IMR-90 (cell line): ENCODE measurements around the gene AIF1. TPM values are rescaled to one million over a fixed set of nuclear protein-coding genes. Genes with fewer than 3 reads are reported as not detected.

Experiments
- ATAC-seq: fragments of 200-7000 bp; cut with Tn5 transposase; 2 replicates; pipeline ENCODE4 v1.9.1; 2020; ENCODE audit warnings: low read depth, mild to moderate bottlenecking, moderate library complexity
- BruUV-seq: library from RNA; stranded (reverse); fragments of 400-500 nt; replicated peaks from 2 replicates; lab custom pipeline; 2021; lab: Mats Ljungman, UMichigan
- CTCF ChIA-PET: fragments of 300-600 bp; formaldehyde crosslinking; extraction: SDS; loops from one replicate; lab custom pipeline; 2021; ENCODE audit warnings: antibody characterized with exemption; lab: Yijun Ruan, JAX
- POLR2A ChIA-PET: fragments of 300-600 bp; sonication (Branson Sonifier 250); formaldehyde crosslinking; loops from one replicate; lab custom pipeline; 2022; ENCODE audit warnings: antibody characterized with exemption; ENCODE audit not compliant: unreplicated experiment; lab: Charles Lee
- DNase-seq: peaks from one replicate; pipeline ENCODE4 v3.0.0; 2013
- H2AFZ ChIP-seq: replicated peaks from 2 replicates; pipeline ENCODE3; 2013; ENCODE audit warnings: low read length, mild to moderate bottlenecking; ENCODE audit not compliant: poor library complexity
- H2AK5ac ChIP-seq: 2 replicates; pipeline ENCODE4 v1.6.1; 2013; ENCODE audit warnings: low read depth, low read length, inconsistent platforms
- H2AK9ac ChIP-seq: replicated peaks from 2 replicates; pipeline ENCODE3; 2013; ENCODE audit warnings: mild to moderate bottlenecking, low read depth, low read length, moderate library complexity; ENCODE audit not compliant: poor library complexity
- H2BK120ac ChIP-seq: 2 replicates; pipeline ENCODE4 v1.6.1; 2013; ENCODE audit warnings: low read depth, low read length, inconsistent platforms
- H2BK15ac ChIP-seq: 3 replicates; pipeline ENCODE4 v1.6.1; 2013; ENCODE audit warnings: low read depth, low read length, inconsistent platforms
- H2BK20ac ChIP-seq: 2 replicates; pipeline ENCODE4 v1.6.1; 2013; ENCODE audit warnings: low read depth, mild to moderate bottlenecking, inconsistent platforms, low read length, moderate library complexity
- H2BK5ac ChIP-seq: 2 replicates; pipeline ENCODE4 v1.6.1; 2013; ENCODE audit warnings: mild to moderate bottlenecking, low read depth, low read length, inconsistent platforms; ENCODE audit not compliant: poor library complexity, severe bottlenecking
- H3K14ac ChIP-seq: replicated peaks from 2 replicates; pipeline ENCODE4 v1.6.1; 2013; ENCODE audit warnings: low read depth, low read length, inconsistent platforms
- H3K18ac ChIP-seq: 2 replicates; pipeline ENCODE4 v1.6.1; 2013; ENCODE audit warnings: low read depth, low read length, control low read depth
- H3K23ac ChIP-seq: 2 replicates; pipeline ENCODE4 v1.6.1; 2013; ENCODE audit warnings: low read depth, low read length, inconsistent platforms
- H3K27ac ChIP-seq: 2 replicates; pipeline ENCODE4 v1.5.1; 2013; ENCODE audit warnings: mild to moderate bottlenecking, control low read depth, low read length; ENCODE audit not compliant: insufficient read depth
- H3K27me3 ChIP-seq: 2 replicates; pipeline ENCODE4 v1.6.1; 2013; ENCODE audit warnings: low read length; ENCODE audit not compliant: control insufficient read depth, insufficient read depth
- H3K36me3 ChIP-seq: 2 replicates; pipeline ENCODE4 v1.6.1; 2013; ENCODE audit warnings: low read length, mixed read lengths; ENCODE audit not compliant: control insufficient read depth, insufficient read depth
- H3K4ac ChIP-seq: 2 replicates; pipeline ENCODE4 v1.6.1; 2013; ENCODE audit warnings: low read depth, low read length, inconsistent platforms
- H3K4me1 ChIP-seq: 2 replicates; pipeline ENCODE4 v1.6.1; 2013; ENCODE audit warnings: low read length, mixed read lengths; ENCODE audit not compliant: control insufficient read depth, insufficient read depth
- H3K4me2 ChIP-seq: 2 replicates; pipeline ENCODE4 v1.6.1; 2013; ENCODE audit warnings: low read depth, mild to moderate bottlenecking, control low read depth, low read length, moderate library complexity
- H3K4me3 ChIP-seq: 2 replicates; pipeline ENCODE4 v1.5.1; 2013; ENCODE audit warnings: low read depth, mild to moderate bottlenecking, control low read depth, low read length, moderate library complexity; ENCODE audit not compliant: insufficient read depth
- H3K56ac ChIP-seq: 2 replicates; pipeline ENCODE4 v1.6.1; 2013; ENCODE audit warnings: low read length, inconsistent platforms; ENCODE audit not compliant: insufficient read depth; ENCODE audit errors: extremely low read depth
- H3K79me1 ChIP-seq, 2 experiments: 2 replicates each; pipeline ENCODE4 v1.6.1; 2013; ENCODE audit warnings: low read length in 2 of 2, inconsistent platforms in 1 of 2, low read depth in 1 of 2
- H3K9ac ChIP-seq: 2 replicates; pipeline ENCODE4 v1.6.1; 2013; ENCODE audit warnings: low read depth, low read length, control low read depth
- H3K9me1 ChIP-seq: 2 replicates; pipeline ENCODE4 v1.6.1; 2013; ENCODE audit warnings: low read length, inconsistent platforms; ENCODE audit not compliant: insufficient read depth
- H3K9me3 ChIP-seq: 2 replicates; pipeline ENCODE4 v1.6.1; 2013; ENCODE audit warnings: low read length; ENCODE audit not compliant: control insufficient read depth, insufficient read depth
- H4K20me1 ChIP-seq: 2 replicates; pipeline ENCODE4 v1.6.1; 2013; ENCODE audit warnings: low read length, inconsistent platforms; ENCODE audit not compliant: insufficient read depth
- H4K5ac ChIP-seq: 2 replicates; pipeline ENCODE4 v1.6.1; 2013; ENCODE audit warnings: mild to moderate bottlenecking, low read depth, low read length, control low read depth
- H4K8ac ChIP-seq, 2 experiments: 2 replicates each; pipeline ENCODE4 v1.6.1; 2013; ENCODE audit warnings: low read depth in 2 of 2, low read length in 2 of 2, control low read depth in 1 of 2, inconsistent platforms in 1 of 2
- H4K91ac ChIP-seq: 2 replicates; pipeline ENCODE4 v1.6.1; 2013; ENCODE audit warnings: low read depth, low read length, inconsistent platforms; ENCODE audit not compliant: insufficient read depth
- CEBPB ChIP-seq: IDR thresholded peaks from 2 replicates; pipeline ENCODE4 v1.6.1; 2012; ENCODE audit warnings: low read depth, low read length, improper control_type of control experiment
- MAFK ChIP-seq: IDR thresholded peaks from 2 replicates; pipeline ENCODE4 v1.6.1; 2012; ENCODE audit warnings: low read depth, low read length, improper control_type of control experiment
- MAZ ChIP-seq: IDR thresholded peaks from 2 replicates; pipeline ENCODE4 v1.6.1; 2012; ENCODE audit warnings: low read depth, mild to moderate bottlenecking, low read length, improper control_type of control experiment, moderate library complexity, borderline replicate concordance
- RCOR1 ChIP-seq: IDR thresholded peaks from 2 replicates; pipeline ENCODE4 v1.6.1; 2012; ENCODE audit warnings: mild to moderate bottlenecking, low read length, improper control_type of control experiment; ENCODE audit not compliant: insufficient replicate concordance
- WGBS, 2 experiments: methylation state at CpG; one replicate each; pipeline versions ENCODE4 v1.1.5 to v1.1.7; 2013; ENCODE audit warnings: missing lambda C conversion rate in 2 of 2; ENCODE audit not compliant: insufficient read length in 1 of 2; ENCODE audit errors: extremely low coverage in 2 of 2; 5-methylcytosine and 5-hydroxymethylcytosine counted together
- dilution Hi-C: fragments of 300-500 bp; cut with HindIII; formaldehyde crosslinking; loops from one replicate; pipeline ENCODE4 v1.14.3; 2018; ENCODE audit warnings: low sequenced_read_pairs; ENCODE audit not compliant: unreplicated experiment
- in situ Hi-C: fragments of 300-500 bp; cut with MboI; formaldehyde crosslinking; loops from 3 replicates; pipeline ENCODE4 v1.14.3; 2019; ENCODE audit warnings: low sequenced_read_pairs, inconsistent platforms, mixed read lengths
- intact Hi-C: fragments of 100-400 bp; cut with micrococcal nuclease; formaldehyde crosslinking; loops from 2 replicates; pipeline ENCODE4 v1.10.0; 2022
- polyA plus RNA-seq, 3 experiments: library from polyadenylated mRNA; depleted of rRNA; stranded (reverse); fragments of >200 nt; gene quantifications; 2 replicates each; pipeline ENCODE4 v1.2.3, GENCODE V29; 2012; ENCODE audit warnings: low replicate concordance in 1 of 3
- total RNA-seq: library from RNA; depleted of rRNA; stranded (reverse); fragments of >200 nt; gene quantifications from 2 replicates; pipeline ENCODE4 v1.2.3, GENCODE V29; 2012
- TF ChIP-seq, protein P1 (sequence below): fragments of 150-350 bp; IDR thresholded peaks from 2 replicates; pipeline ENCODE4 v1.6.1; 2016; ENCODE audit warnings: low read depth, mild to moderate bottlenecking, low read length, moderate library complexity, borderline replicate concordance

AIF1 gene
- total and polyA plus RNA-seq, 2 of the 4 experiments (the other 2 are of a cell fraction) = not detected

DNA sequence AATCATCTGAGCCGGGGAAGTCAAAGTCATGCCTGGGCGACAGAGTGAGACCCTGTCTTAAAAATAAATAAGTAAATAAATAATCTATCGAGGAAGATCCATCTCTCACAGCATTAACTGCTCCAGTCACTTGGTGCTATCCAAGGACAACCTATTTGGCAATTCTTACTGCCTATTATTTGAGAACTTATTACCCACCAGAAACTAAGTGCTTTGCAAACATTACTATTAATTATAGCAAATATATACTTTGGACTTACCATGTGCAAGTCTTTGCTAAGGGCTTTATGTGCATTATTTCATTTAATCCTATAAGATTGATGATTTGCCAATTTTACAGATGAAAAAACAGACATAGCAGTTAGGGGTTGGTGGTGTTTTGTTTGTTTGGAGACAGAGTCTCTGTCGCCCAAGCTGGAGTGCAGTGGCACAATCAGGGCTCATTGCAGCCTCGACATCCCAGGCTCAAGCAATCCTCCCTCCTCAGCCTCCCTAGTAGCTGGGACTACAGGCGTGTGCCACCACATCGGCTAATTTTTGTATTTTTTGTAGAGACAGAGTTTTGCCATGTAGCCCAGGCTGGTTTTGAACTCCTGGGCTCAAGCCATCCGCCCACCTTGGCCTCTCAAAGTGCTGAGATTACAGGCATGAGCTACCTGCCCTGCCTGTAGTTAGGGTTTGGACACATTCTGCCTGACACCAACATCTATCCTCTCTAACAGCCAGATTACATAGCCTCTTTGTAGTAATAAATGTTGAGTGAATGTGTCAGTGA, 39.7 kb downstream of the AIF1 start:
- H3K36me3 ChIP-seq = peaks cover 8% of the 10 kb centered on the region
- H3K56ac ChIP-seq = no peak overlapping the region
- intact Hi-C loops (no loop called here), dilution Hi-C loops (no loop called here), in situ Hi-C loops (no loop called here)
- no peak overlapping the region for H2BK20ac ChIP-seq
- 94% methylated on average over 2 of the region's 8 CpGs; no CpG with 5 or more reads in 1 of the 2 experiments for WGBS, 2 experiments
- peaks cover 13% of the 10 kb centered on the region; the same call in 1 of the 2 replicates for H3K4me1 ChIP-seq
- no peak overlapping the region for H2BK120ac ChIP-seq
- no peaks in the 10 kb centered on the region for H3K9me3 ChIP-seq
- DNase-seq (no peak), ATAC-seq (no peak)
- H2AFZ ChIP-seq = no peak overlapping the region
- CTCF ChIA-PET = no interaction called here
- no peak overlapping the region for H3K18ac ChIP-seq
- no peak for TF ChIP-seq RCOR1
- TF ChIP-seq, protein P1, sequence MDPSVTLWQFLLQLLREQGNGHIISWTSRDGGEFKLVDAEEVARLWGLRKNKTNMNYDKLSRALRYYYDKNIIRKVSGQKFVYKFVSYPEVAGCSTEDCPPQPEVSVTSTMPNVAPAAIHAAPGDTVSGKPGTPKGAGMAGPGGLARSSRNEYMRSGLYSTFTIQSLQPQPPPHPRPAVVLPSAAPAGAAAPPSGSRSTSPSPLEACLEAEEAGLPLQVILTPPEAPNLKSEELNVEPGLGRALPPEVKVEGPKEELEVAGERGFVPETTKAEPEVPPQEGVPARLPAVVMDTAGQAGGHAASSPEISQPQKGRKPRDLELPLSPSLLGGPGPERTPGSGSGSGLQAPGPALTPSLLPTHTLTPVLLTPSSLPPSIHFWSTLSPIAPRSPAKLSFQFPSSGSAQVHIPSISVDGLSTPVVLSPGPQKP = no peak
- TF ChIP-seq CEBPB = no peak
- TF ChIP-seq MAZ = no peak
- no peak for TF ChIP-seq MAFK
- H4K20me1 ChIP-seq = peaks cover 17% of the 10 kb centered on the region
- H3K4me3 ChIP-seq = no peak overlapping the region
- no peaks in the 10 kb centered on the region for H3K27me3 ChIP-seq
- no peak overlapping the region for H2BK5ac ChIP-seq
- H2AK9ac ChIP-seq = no peak overlapping the region
- H3K27ac ChIP-seq = no peak overlapping the region
- H3K23ac ChIP-seq = no peak overlapping the region
- peaks cover 21% of the 10 kb centered on the region for H3K9me1 ChIP-seq
- no peak overlapping the region for H3K9ac ChIP-seq
- no peak overlapping the region for H4K5ac ChIP-seq
- H3K79me1 ChIP-seq = peaks cover 18 to 72% of the 10 kb centered on the region in 2 experiments; a peak in 3 of 4 replicates
- H2AK5ac ChIP-seq = no peak overlapping the region
- no peak overlapping the region for H3K4me2 ChIP-seq
- H2BK15ac ChIP-seq = no peak overlapping the region
- H4K91ac ChIP-seq = no peak overlapping the region
- H3K14ac ChIP-seq = no peak overlapping the region
- H4K8ac ChIP-seq = no peak overlapping the region
- BruUV-seq = no TSS peak
- H3K4ac ChIP-seq = no peak overlapping the region
- POLR2A ChIA-PET = no interaction called here
